ENCODE results near the gene STIM1.

Gene STIM1

DNA sequence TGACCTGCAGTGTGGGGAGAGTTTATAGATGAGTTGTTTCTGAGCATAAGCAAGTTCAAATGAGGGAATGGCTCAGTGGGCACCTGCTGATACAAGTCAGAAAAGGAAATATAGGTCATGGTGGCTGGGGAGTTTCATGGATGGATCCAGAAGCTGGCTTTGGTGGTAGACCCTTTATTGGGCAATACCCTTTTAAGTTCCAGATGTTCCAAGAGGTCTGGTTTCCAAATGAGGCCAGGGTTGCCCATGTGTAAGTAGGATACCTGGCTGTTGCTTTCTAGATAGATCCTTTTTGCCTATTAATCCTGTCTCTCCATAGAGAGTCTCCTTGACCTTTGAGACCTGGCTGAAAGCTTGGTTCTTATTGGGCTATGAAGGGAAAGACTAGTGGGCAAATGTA lies 2.2 kb downstream of the STIM1 start:
- ATAC-seq = no peak
- TF ChIP-seq CSDC2 (CRISPR knock-in tag; IDR thresholded peaks at IDR 0.05) = no peak
- TF ChIP-seq OSR1 (CRISPR knock-in tag; IDR thresholded peaks at IDR 0.05) = no peak
- no peak for TF ChIP-seq TCF4 (CRISPR knock-in tag; IDR thresholded peaks at IDR 0.05; ENCODE audit: borderline replicate concordance)
- TF ChIP-seq ZFP3 (CRISPR knock-in tag; IDR thresholded peaks at IDR 0.05) = no peak
- TF ChIP-seq, protein P1, sequence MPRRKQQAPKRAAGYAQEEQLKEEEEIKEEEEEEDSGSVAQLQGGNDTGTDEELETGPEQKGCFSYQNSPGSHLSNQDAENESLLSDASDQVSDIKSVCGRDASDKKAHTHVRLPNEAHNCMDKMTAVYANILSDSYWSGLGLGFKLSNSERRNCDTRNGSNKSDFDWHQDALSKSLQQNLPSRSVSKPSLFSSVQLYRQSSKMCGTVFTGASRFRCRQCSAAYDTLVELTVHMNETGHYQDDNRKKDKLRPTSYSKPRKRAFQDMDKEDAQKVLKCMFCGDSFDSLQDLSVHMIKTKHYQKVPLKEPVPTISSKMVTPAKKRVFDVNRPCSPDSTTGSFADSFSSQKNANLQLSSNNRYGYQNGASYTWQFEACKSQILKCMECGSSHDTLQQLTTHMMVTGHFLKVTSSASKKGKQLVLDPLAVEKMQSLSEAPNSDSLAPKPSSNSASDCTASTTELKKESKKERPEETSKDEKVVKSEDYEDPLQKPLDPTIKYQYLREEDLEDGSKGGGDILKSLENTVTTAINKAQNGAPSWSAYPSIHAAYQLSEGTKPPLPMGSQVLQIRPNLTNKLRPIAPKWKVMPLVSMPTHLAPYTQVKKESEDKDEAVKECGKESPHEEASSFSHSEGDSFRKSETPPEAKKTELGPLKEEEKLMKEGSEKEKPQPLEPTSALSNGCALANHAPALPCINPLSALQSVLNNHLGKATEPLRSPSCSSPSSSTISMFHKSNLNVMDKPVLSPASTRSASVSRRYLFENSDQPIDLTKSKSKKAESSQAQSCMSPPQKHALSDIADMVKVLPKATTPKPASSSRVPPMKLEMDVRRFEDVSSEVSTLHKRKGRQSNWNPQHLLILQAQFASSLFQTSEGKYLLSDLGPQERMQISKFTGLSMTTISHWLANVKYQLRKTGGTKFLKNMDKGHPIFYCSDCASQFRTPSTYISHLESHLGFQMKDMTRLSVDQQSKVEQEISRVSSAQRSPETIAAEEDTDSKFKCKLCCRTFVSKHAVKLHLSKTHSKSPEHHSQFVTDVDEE (CRISPR knock-in tag; IDR thresholded peaks at IDR 0.05) = no peak
- TF ChIP-seq, protein P2, sequence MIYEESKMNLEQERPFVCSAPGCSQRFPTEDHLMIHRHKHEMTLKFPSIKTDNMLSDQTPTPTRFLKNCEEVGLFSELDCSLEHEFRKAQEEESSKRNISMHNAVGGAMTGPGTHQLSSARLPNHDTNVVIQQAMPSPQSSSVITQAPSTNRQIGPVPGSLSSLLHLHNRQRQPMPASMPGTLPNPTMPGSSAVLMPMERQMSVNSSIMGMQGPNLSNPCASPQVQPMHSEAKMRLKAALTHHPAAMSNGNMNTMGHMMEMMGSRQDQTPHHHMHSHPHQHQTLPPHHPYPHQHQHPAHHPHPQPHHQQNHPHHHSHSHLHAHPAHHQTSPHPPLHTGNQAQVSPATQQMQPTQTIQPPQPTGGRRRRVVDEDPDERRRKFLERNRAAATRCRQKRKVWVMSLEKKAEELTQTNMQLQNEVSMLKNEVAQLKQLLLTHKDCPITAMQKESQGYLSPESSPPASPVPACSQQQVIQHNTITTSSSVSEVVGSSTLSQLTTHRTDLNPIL (CRISPR knock-in tag; IDR thresholded peaks at IDR 0.05; ENCODE audit: low read depth) = no peak
- no peak for TF ChIP-seq GLIS3 (CRISPR knock-in tag; IDR thresholded peaks at IDR 0.05)
- no peak for TF ChIP-seq ZNF8 (CRISPR knock-in tag; IDR thresholded peaks at IDR 0.05)
- TF ChIP-seq ARNTL (CRISPR knock-in tag; IDR thresholded peaks at IDR 0.05; ENCODE audit: borderline replicate concordance, low read depth) = no peak
- no peak for TF ChIP-seq ISL1 (CRISPR knock-in tag; IDR thresholded peaks at IDR 0.05)
- no peak for TF ChIP-seq BACH2 (CRISPR knock-in tag; IDR thresholded peaks at IDR 0.05; ENCODE audit: borderline replicate concordance)
- TF ChIP-seq TOX (CRISPR knock-in tag; IDR thresholded peaks at IDR 0.05; ENCODE audit: borderline replicate concordance) = no peak
- TF ChIP-seq, protein P3, sequence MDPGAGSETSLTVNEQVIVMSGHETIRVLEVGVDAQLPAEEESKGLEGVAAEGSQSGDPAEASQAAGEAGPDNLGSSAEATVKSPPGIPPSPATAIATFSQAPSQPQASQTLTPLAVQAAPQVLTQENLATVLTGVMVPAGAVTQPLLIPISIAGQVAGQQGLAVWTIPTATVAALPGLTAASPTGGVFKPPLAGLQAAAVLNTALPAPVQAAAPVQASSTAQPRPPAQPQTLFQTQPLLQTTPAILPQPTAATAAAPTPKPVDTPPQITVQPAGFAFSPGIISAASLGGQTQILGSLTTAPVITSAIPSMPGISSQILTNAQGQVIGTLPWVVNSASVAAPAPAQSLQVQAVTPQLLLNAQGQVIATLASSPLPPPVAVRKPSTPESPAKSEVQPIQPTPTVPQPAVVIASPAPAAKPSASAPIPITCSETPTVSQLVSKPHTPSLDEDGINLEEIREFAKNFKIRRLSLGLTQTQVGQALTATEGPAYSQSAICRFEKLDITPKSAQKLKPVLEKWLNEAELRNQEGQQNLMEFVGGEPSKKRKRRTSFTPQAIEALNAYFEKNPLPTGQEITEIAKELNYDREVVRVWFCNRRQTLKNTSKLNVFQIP (CRISPR knock-in tag; IDR thresholded peaks at IDR 0.05; ENCODE audit: borderline replicate concordance, low read depth) = no peak
- TF ChIP-seq PPARA (CRISPR knock-in tag; IDR thresholded peaks at IDR 0.05; ENCODE audit: borderline replicate concordance) = no peak
- no peak for TF ChIP-seq ZNF565 (CRISPR knock-in tag; conservative IDR thresholded peaks at IDR 0.05; ENCODE audit: low read depth)
- TF ChIP-seq, protein P4, sequence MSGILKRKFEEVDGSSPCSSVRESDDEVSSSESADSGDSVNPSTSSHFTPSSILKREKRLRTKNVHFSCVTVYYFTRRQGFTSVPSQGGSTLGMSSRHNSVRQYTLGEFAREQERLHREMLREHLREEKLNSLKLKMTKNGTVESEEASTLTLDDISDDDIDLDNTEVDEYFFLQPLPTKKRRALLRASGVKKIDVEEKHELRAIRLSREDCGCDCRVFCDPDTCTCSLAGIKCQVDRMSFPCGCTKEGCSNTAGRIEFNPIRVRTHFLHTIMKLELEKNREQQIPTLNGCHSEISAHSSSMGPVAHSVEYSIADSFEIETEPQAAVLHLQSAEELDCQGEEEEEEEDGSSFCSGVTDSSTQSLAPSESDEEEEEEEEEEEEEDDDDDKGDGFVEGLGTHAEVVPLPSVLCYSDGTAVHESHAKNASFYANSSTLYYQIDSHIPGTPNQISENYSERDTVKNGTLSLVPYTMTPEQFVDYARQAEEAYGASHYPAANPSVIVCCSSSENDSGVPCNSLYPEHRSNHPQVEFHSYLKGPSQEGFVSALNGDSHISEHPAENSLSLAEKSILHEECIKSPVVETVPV (CRISPR knock-in tag; IDR thresholded peaks at IDR 0.05) = no peak
- TF ChIP-seq ZC3H10 (CRISPR knock-in tag; IDR thresholded peaks at IDR 0.05) = no peak

DNA sequence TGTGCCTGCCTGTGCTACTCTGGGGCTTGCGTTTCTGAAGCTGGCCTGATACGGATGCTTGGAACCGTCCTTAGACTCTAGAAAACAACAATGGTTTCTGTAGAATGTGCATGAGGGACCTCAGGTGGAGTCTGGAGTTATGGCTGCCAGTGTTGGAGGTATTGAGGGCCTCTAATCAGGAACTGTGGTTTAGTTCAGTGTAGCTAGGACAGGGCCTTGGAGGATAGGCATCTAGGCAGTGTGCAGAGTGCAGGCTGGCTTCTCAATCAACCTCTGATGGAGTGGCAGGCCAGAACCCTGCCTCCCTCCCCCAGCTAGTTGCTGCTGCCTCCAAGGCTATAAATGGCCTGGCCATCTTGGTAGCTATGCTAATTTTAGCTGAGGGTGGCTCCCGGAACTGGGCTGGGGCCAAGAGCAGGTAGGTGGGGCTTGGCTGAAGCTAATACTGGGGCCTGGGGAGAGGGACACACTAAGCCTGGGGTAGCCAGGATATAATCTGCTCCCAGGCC lies 4.0 kb downstream of the STIM1 start:
- TF ChIP-seq ISL1 (CRISPR knock-in tag; IDR thresholded peaks at IDR 0.05) (no peak), ZFP3 (CRISPR knock-in tag; IDR thresholded peaks at IDR 0.05) (no peak), OSR1 (CRISPR knock-in tag; IDR thresholded peaks at IDR 0.05) (no peak), BACH2 (CRISPR knock-in tag; IDR thresholded peaks at IDR 0.05; ENCODE audit: borderline replicate concordance) (no peak), ZNF565 (CRISPR knock-in tag; conservative IDR thresholded peaks at IDR 0.05; ENCODE audit: low read depth) (no peak), GLIS3 (CRISPR knock-in tag; IDR thresholded peaks at IDR 0.05) (no peak), TOX (CRISPR knock-in tag; IDR thresholded peaks at IDR 0.05; ENCODE audit: borderline replicate concordance) (no peak), ZFP30 (CRISPR knock-in tag; IDR thresholded peaks at IDR 0.05) (no peak), ZNF8 (CRISPR knock-in tag; IDR thresholded peaks at IDR 0.05) (no peak), SNAI2 (CRISPR knock-in tag; IDR thresholded peaks at IDR 0.05) (no peak), RARB (CRISPR knock-in tag; IDR thresholded peaks at IDR 0.05) (no peak), ZNF70 (CRISPR knock-in tag; IDR thresholded peaks at IDR 0.05) (no peak), TCF4 (CRISPR knock-in tag; IDR thresholded peaks at IDR 0.05; ENCODE audit: borderline replicate concordance) (no peak), CSDC2 (CRISPR knock-in tag; IDR thresholded peaks at IDR 0.05) (no peak)
- TF ChIP-seq, protein P5, sequence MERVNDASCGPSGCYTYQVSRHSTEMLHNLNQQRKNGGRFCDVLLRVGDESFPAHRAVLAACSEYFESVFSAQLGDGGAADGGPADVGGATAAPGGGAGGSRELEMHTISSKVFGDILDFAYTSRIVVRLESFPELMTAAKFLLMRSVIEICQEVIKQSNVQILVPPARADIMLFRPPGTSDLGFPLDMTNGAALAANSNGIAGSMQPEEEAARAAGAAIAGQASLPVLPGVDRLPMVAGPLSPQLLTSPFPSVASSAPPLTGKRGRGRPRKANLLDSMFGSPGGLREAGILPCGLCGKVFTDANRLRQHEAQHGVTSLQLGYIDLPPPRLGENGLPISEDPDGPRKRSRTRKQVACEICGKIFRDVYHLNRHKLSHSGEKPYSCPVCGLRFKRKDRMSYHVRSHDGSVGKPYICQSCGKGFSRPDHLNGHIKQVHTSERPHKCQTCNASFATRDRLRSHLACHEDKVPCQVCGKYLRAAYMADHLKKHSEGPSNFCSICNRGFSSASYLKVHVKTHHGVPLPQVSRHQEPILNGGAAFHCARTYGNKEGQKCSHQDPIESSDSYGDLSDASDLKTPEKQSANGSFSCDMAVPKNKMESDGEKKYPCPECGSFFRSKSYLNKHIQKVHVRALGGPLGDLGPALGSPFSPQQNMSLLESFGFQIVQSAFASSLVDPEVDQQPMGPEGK (CRISPR knock-in tag; IDR thresholded peaks at IDR 0.05; ENCODE audit: borderline replicate concordance) = no peak
- ATAC-seq = no peak

Data from SK-N-SH treated with all-trans-retinoic acid at 6 μM for 48 hours (cell line).